Tibial nerve (tissue), 3 donors: ENCODE results near the gene ABCA4.

Experiments
- POLR2A ChIP-seq, 2 donors: fragments of 450-650 bp; IDR thresholded peaks; one replicate each; pipeline ENCODE4 v1.6.1; 2017; ENCODE audit warnings: antibody characterized with exemption in 2 of 2, mild to moderate bottlenecking in 2 of 2, moderate library complexity in 2 of 2
- TF ChIP-seq, protein P1 (sequence below), 5 experiments: fragments of 200-600 bp in 3 of 5; fragments of 450-650 bp in 2 of 5; sonication (generic) in 3 of 5; IDR thresholded peaks; one replicate each; pipeline ENCODE4 v1.5.1; 2016 to 2019; ENCODE audit warnings: antibody characterized with exemption in 5 of 5, mild to moderate bottlenecking in 3 of 5, moderate library complexity in 2 of 5

DNA sequence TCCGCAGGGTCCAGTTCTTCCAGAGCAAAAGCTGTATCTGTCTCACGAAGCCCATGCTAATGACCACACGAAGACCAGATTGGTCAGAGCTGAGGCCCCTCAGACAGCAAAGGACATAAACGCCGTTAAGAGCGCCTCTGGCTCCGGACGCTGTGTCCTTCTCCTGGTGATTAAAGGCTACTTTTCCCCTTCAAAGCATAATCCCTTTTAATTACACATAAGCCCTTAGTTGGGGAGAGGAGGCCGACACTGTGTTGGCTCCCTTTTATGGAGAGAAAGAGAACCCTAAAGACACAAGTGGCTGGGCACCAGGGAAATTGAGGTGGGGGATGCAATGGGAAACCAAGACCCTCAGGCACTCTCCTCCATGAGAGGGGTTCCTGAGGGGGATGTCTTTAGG, at the start of gene ABCA4:
- TF ChIP-seq, protein P1, sequence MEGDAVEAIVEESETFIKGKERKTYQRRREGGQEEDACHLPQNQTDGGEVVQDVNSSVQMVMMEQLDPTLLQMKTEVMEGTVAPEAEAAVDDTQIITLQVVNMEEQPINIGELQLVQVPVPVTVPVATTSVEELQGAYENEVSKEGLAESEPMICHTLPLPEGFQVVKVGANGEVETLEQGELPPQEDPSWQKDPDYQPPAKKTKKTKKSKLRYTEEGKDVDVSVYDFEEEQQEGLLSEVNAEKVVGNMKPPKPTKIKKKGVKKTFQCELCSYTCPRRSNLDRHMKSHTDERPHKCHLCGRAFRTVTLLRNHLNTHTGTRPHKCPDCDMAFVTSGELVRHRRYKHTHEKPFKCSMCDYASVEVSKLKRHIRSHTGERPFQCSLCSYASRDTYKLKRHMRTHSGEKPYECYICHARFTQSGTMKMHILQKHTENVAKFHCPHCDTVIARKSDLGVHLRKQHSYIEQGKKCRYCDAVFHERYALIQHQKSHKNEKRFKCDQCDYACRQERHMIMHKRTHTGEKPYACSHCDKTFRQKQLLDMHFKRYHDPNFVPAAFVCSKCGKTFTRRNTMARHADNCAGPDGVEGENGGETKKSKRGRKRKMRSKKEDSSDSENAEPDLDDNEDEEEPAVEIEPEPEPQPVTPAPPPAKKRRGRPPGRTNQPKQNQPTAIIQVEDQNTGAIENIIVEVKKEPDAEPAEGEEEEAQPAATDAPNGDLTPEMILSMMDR (IDR thresholded peaks at IDR 0.05): no peak
- TF ChIP-seq POLR2A (IDR thresholded peaks at IDR 0.05): no peak
